Measurements from ENCODE around the gene SCLT1. TPM values are rescaled to one million over a fixed set of nuclear protein-coding genes. Genes with fewer than 3 reads are reported as not detected.
A peak's percentile ranks its signal among the peaks of the same experiment; 100 is the strongest.

Gene SCLT1
- polyA plus RNA-seq, 1 of the 3 experiments (the other 2 are of a cell fraction) = 2.2 TPM

GRCh38 chr4:129094347-129094746, 1.0 kb upstream of the SCLT1 start (continued):
- TF ChIP-seq CTCF (IDR thresholded peaks at IDR 0.05) (no peak), SIN3A (IDR thresholded peaks at IDR 0.05; ENCODE audit: borderline replicate concordance, low read depth, low read length) (no peak), SMC3 (IDR thresholded peaks at IDR 0.05; ENCODE audit: low read depth, low read length) (no peak), JUND (IDR thresholded peaks at IDR 0.05) (no peak)

GRCh38 chr4:129092631-129093190, 628 bp downstream of the SCLT1 start:
- ChIA-PET POLR2A (interaction anchor here (1.4 kb wide), 1 partner anchor 11 kb away, joined by 3 read pairs; no protein-coding TSS in a partner anchor), CTCF (no interaction called here)
- Histone ChIP-seq H3K9ac (peak overlapping the region; percentile 91), H3K27ac (ENCODE audit: low read depth in 2 of 2, low read length in 1 of 2) (peak overlapping the region; percentile 88 to 90), H2AFZ (ENCODE audit: low read depth) (peak overlapping the region; percentile 96), H3K9me2 (no peaks in the 10 kb centered on the region), H3K4me1 (ENCODE audit: control insufficient read depth in 1 of 2, insufficient read depth in 2 of 2, low read depth in 1 of 2, low read length in 1 of 2) (peaks cover 0 to 14% of the 10 kb centered on the region in 2 experiments; a peak in 2 of 4 replicates), H3K79me2 (ENCODE audit: insufficient read depth) (peaks cover 53% of the 10 kb centered on the region), H3K27me3 (ENCODE audit: insufficient read depth) (no peaks in the 10 kb centered on the region), H3K9me3 (no peaks in the 10 kb centered on the region), H3F3A (replicated peaks; ENCODE audit: insufficient read depth) (peaks cover 10% of the 10 kb centered on the region), H3K4me3 (ENCODE audit: low read depth in 2 of 2, low read length in 1 of 2) (peak overlapping the region; percentile 82 to 95), H3K4me2 (peak overlapping the region; percentile 79), H4K20me1 (ENCODE audit: insufficient read depth) (no peaks in the 10 kb centered on the region), H3K36me3 (replicated peaks in 1 of 2; ENCODE audit: control insufficient read depth in 1 of 2, insufficient read depth in 2 of 2, low read length in 1 of 2) (peaks cover 0 to 3% of the 10 kb centered on the region in 2 experiments)
- no peak for DNase-seq
- TF ChIP-seq JUND (IDR thresholded peaks at IDR 0.05) (no peak), YY1 (IDR thresholded peaks at IDR 0.05; ENCODE audit: low read depth) (peak; percentile 49; the same call in 1 of the 2 replicates), POLR2AphosphoS5 (IDR thresholded peaks at IDR 0.05; ENCODE audit: low read depth, low read length) (no peak)
- WGBS (ENCODE audit: low lambda C conversion rate) = 0% methylated on average over 11 of the region's 11 CpGs

GRCh38 chr4:129087516-129087915, 5.8 kb downstream of the SCLT1 start:
- Histone ChIP-seq H3K9me2 (no peaks in the 10 kb centered on the region), H3K79me2 (ENCODE audit: insufficient read depth) (peaks cover 95% of the 10 kb centered on the region), H3K36me3 (replicated peaks in 1 of 2; ENCODE audit: control insufficient read depth in 1 of 2, insufficient read depth in 2 of 2, low read length in 1 of 2) (peaks cover 3% of the 10 kb centered on the region in 2 experiments), H3K4me2 (no peak overlapping the region), H4K20me1 (ENCODE audit: insufficient read depth) (no peaks in the 10 kb centered on the region), H2AFZ (ENCODE audit: low read depth) (no peak overlapping the region), H3K9ac (no peak overlapping the region), H3K4me3 (ENCODE audit: low read depth in 2 of 2, low read length in 1 of 2) (no peak overlapping the region), H3F3A (replicated peaks; ENCODE audit: insufficient read depth) (no peaks in the 10 kb centered on the region), H3K27ac (ENCODE audit: low read depth in 2 of 2, low read length in 1 of 2) (no peak overlapping the region), H3K27me3 (ENCODE audit: insufficient read depth) (no peaks in the 10 kb centered on the region), H3K9me3 (0 out of 2 replicates have a peak, but pooled peaks cover 7% of the 10 kb centered on the region), H3K4me1 (ENCODE audit: control insufficient read depth in 1 of 2, insufficient read depth in 2 of 2, low read depth in 1 of 2, low read length in 1 of 2) (peaks cover 0 to 12% of the 10 kb centered on the region in 2 experiments; a peak in 2 of 4 replicates)
- 96% methylated on average over 2 of the region's 2 CpGs for WGBS (ENCODE audit: low lambda C conversion rate)
- no peak for DNase-seq
- POLR2A ChIA-PET = interaction anchor here (0.7 kb wide), 1 partner anchor 35 kb away, joined by 4 read pairs; no protein-coding TSS in a partner anchor
- CTCF ChIA-PET = interaction anchor here (0.6 kb wide), 1 partner anchor 1237 kb away, joined by 3 read pairs; no protein-coding TSS in a partner anchor
- TF ChIP-seq CHD2 (IDR thresholded peaks at IDR 0.05; ENCODE audit: low read length, partially characterized antibody) (no peak), NFIC (IDR thresholded peaks at IDR 0.05; ENCODE audit: borderline replicate concordance) (no peak), MXI1 (IDR thresholded peaks at IDR 0.05; ENCODE audit: low read depth, low read length) (no peak), RCOR1 (IDR thresholded peaks at IDR 0.05; ENCODE audit: low read length) (no peak), FOXM1 (IDR thresholded peaks at IDR 0.05; ENCODE audit: low read depth) (no peak), RXRA (IDR thresholded peaks at IDR 0.05; ENCODE audit: borderline replicate concordance, low read depth) (no peak), MEF2A (IDR thresholded peaks at IDR 0.05; ENCODE audit: borderline replicate concordance, low read depth) (no peak), TAF1 (IDR thresholded peaks at IDR 0.05; ENCODE audit: borderline replicate concordance, low read depth, low read length) (no peak), ZBTB33 (IDR thresholded peaks at IDR 0.05; ENCODE audit: borderline replicate concordance, low read depth) (no peak)
